Chondrocyte (in vitro differentiated cells): ENCODE data around the gene PARD3B. TPM values are rescaled to one million over a fixed set of nuclear protein-coding genes. Genes with fewer than 3 reads are reported as not detected.

ENCODE experiments used
- DNase-seq: peaks from one replicate; pipeline ENCODE4 v3.0.0; 2021; ENCODE audit warnings: mixed read lengths, low spot score
- H3K27ac Mint-ChIP-seq: one replicate; pipeline ENCODE4 v1.8.0; 2021; ENCODE audit warnings: mild to moderate bottlenecking, moderate library complexity, mixed read lengths; ENCODE audit not compliant: unreplicated experiment
- H3K27me3 Mint-ChIP-seq: 2 replicates; pipeline ENCODE4 v1.8.0; 2021; ENCODE audit warnings: low read depth, mixed read lengths
- H3K36me3 Mint-ChIP-seq: 2 replicates; pipeline ENCODE4 v1.8.0; 2021; ENCODE audit warnings: low read depth, mixed read lengths
- H3K4me1 Mint-ChIP-seq: 2 replicates; pipeline ENCODE4 v1.8.0; 2021; ENCODE audit warnings: low read depth, mild to moderate bottlenecking, mixed read lengths
- H3K4me3 Mint-ChIP-seq: one replicate; pipeline ENCODE4 v1.8.0; 2021; ENCODE audit warnings: mild to moderate bottlenecking, moderate library complexity, mixed read lengths; ENCODE audit not compliant: unreplicated experiment
- H3K9me3 Mint-ChIP-seq: 2 replicates; pipeline ENCODE4 v1.8.0; 2021; ENCODE audit warnings: low read depth, mixed read lengths
- CTCF ChIP-seq: fragments of 200-600 bp; sonication (generic); IDR thresholded peaks from 2 replicates; pipeline ENCODE4 v1.5.0; 2021; ENCODE audit warnings: antibody characterized with exemption, mild to moderate bottlenecking, moderate library complexity
- total RNA-seq: library from RNA; stranded (reverse); gene quantifications from 3 replicates; pipeline ENCODE4 v1.2.1, GENCODE V29; 2021

Gene PARD3B
- total RNA-seq, 1 donor from 2014 or later = 24.9 TPM

- no peak for TF ChIP-seq CTCF
- Mint-ChIP-seq H3K27ac (peak overlapping the region; percentile 69), H3K36me3 (no peaks in the 10 kb centered on the region), H3K27me3 (no peaks in the 10 kb centered on the region), H3K9me3 (no peaks in the 10 kb centered on the region), H3K4me1 (peaks cover 85% of the 10 kb centered on the region), H3K4me3 (peak overlapping the region; percentile 34)
- no peak for DNase-seq
These were observed 63.1 kb downstream of the PARD3B start for GRCh38 chr2:204608237-204608939.

GRCh38 chr2:204611017-204611631 lies 65.8 kb downstream of the PARD3B start:
- no peak for DNase-seq
- H3K27ac Mint-ChIP-seq = peak overlapping the region; percentile 45
- peaks cover 78% of the 10 kb centered on the region for H3K4me1 Mint-ChIP-seq
- TF ChIP-seq CTCF = no peak
- no peaks in the 10 kb centered on the region for H3K27me3 Mint-ChIP-seq
- H3K9me3 Mint-ChIP-seq = peaks cover 5% of the 10 kb centered on the region
- peaks cover 1% of the 10 kb centered on the region for H3K36me3 Mint-ChIP-seq
- no peak overlapping the region for H3K4me3 Mint-ChIP-seq

- H3K9me3 Mint-ChIP-seq = peaks cover 5% of the 10 kb centered on the region
- no peak overlapping the region for H3K4me3 Mint-ChIP-seq
- H3K4me1 Mint-ChIP-seq = peaks cover 77% of the 10 kb centered on the region
- H3K36me3 Mint-ChIP-seq = peaks cover 1% of the 10 kb centered on the region
- no peaks in the 10 kb centered on the region for H3K27me3 Mint-ChIP-seq
- no peak for DNase-seq
- H3K27ac Mint-ChIP-seq = no peak overlapping the region
- TF ChIP-seq CTCF = no peak
These were observed 66.5 kb downstream of the PARD3B start for GRCh38 chr2:204611764-204612163.

- no peak for DNase-seq
- Mint-ChIP-seq H3K27ac (peak overlapping the region; percentile 38), H3K4me1 (peaks cover 64% of the 10 kb centered on the region), H3K36me3 (peaks cover 1% of the 10 kb centered on the region), H3K27me3 (no peaks in the 10 kb centered on the region), H3K4me3 (peak overlapping the region; percentile 13), H3K9me3 (peaks cover 5% of the 10 kb centered on the region)
- no peak for TF ChIP-seq CTCF
These were observed 68.4 kb downstream of the PARD3B start for GRCh38 chr2:204613635-204614034.

GRCh38 chr2:204615456-204615855 lies 70.2 kb downstream of the PARD3B start:
- Mint-ChIP-seq H3K4me1 (peaks cover 58% of the 10 kb centered on the region), H3K4me3 (no peak overlapping the region), H3K36me3 (peaks cover 1% of the 10 kb centered on the region), H3K27ac (no peak overlapping the region), H3K27me3 (no peaks in the 10 kb centered on the region), H3K9me3 (peaks cover 5% of the 10 kb centered on the region)
- no peak for DNase-seq
- no peak for TF ChIP-seq CTCF
